Muscle layer of colon (tissue), 2 donors: ENCODE measurements around the gene COL8A2.

Experiments
- H3K27ac ChIP-seq: one replicate; pipeline ENCODE4 v1.7.0; 2013; ENCODE audit warnings: low read depth, mild to moderate bottlenecking, low read length, moderate library complexity
- H3K27me3 ChIP-seq, 2 donors: one replicate each; pipeline ENCODE4 v1.7.0; 2013; ENCODE audit warnings: low read length in 2 of 2, mild to moderate bottlenecking in 2 of 2; ENCODE audit not compliant: insufficient read depth in 2 of 2, control insufficient read depth in 1 of 2
- H3K36me3 ChIP-seq: one replicate; pipeline ENCODE4 v1.7.0; 2013; ENCODE audit warnings: mild to moderate bottlenecking, low read length; ENCODE audit not compliant: insufficient read depth
- H3K4me1 ChIP-seq: one replicate; pipeline ENCODE4 v1.7.0; 2013; ENCODE audit warnings: mild to moderate bottlenecking, low read length; ENCODE audit not compliant: insufficient read depth
- H3K4me3 ChIP-seq, 2 donors: one replicate each; pipeline ENCODE4 v1.7.0; 2013; ENCODE audit warnings: low read length in 2 of 2, low read depth in 1 of 2, mild to moderate bottlenecking in 1 of 2, moderate library complexity in 1 of 2
- H3K9ac ChIP-seq: one replicate; pipeline ENCODE4 v1.7.0; 2013; ENCODE audit warnings: low read length
- H3K9me3 ChIP-seq: one replicate; pipeline ENCODE4 v1.7.0; 2013; ENCODE audit warnings: mild to moderate bottlenecking, low read length
- donor health status: abdominal sarcoma.
- donor health status: Adenocarcinoma of cecum.

Gene COL8A2

DNA sequence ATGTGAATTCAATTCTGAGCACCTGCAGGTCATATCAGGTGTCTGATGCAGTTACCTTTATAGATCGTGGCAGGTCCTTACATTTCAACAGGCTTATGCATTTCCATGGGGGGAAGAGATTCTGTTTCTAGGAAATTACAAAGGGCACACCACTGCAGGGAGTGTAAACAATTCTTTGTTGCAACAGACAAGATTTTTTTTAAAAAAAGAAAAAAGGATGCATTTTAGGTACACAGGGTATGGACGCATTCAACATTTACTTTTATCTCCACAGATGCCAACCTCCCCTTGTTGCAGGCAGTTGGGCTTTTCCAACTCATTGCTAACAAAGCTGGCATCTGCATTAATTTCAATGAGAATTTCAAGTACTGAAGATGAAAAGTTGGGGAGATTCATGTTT, 54.7 kb downstream of the COL8A2 start:
- Histone ChIP-seq H3K4me1 (no peaks in the 10 kb centered on the region), H3K27ac (no peak overlapping the region), H3K36me3 (no peaks in the 10 kb centered on the region), H3K9me3 (no peaks in the 10 kb centered on the region), H3K27me3 (no peaks in the 10 kb centered on the region), H3K9ac (no peak overlapping the region), H3K4me3 (no peak overlapping the region)

DNA sequence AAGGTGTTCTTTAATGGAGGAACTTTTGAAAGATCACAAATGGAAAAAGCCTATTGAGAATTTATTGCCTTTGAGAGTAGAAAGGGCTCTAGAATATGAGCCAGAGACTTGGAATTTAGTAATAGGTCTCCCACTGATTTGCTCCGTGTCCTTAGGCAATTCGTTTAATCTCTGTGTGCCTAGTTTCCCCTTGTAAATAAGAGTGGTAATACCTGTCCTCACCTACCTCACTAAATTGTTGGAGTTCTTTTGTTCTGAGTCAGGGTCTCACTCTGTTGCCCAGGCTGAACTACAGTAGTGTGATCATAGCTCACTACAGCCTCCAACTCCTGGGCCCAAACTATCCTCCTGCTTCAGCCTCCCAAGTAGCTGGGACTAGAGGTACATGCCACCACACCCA, 56.2 kb downstream of the COL8A2 start:
- H3K27ac ChIP-seq = no peak overlapping the region
- no peak overlapping the region for H3K4me3 ChIP-seq
- no peaks in the 10 kb centered on the region for H3K9me3 ChIP-seq
- no peak overlapping the region for H3K9ac ChIP-seq
- no peaks in the 10 kb centered on the region for H3K27me3 ChIP-seq
- no peaks in the 10 kb centered on the region for H3K36me3 ChIP-seq
- H3K4me1 ChIP-seq = no peaks in the 10 kb centered on the region

DNA sequence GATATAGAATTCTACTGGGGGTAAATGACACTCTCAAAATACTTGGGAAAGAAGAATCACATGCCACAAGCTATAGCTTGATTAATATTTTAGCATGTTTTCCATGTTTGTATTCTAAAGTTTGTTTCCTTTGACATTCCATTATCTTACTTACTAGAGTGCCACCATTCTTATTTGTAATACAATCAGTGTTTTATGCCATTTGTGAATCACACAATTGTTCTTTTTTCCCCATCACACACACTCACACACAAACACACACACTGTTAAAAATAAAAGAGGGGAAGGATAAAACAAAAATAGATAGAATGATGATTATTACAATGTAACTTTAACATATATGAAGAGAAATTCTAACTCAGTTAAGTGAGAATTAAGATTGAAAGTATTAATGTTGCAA, 57.2 kb downstream of the COL8A2 start:
- Histone ChIP-seq H3K4me1 (no peaks in the 10 kb centered on the region), H3K9me3 (no peaks in the 10 kb centered on the region), H3K36me3 (no peaks in the 10 kb centered on the region), H3K27me3 (no peaks in the 10 kb centered on the region), H3K9ac (no peak overlapping the region), H3K4me3 (no peak overlapping the region), H3K27ac (no peak overlapping the region)

DNA sequence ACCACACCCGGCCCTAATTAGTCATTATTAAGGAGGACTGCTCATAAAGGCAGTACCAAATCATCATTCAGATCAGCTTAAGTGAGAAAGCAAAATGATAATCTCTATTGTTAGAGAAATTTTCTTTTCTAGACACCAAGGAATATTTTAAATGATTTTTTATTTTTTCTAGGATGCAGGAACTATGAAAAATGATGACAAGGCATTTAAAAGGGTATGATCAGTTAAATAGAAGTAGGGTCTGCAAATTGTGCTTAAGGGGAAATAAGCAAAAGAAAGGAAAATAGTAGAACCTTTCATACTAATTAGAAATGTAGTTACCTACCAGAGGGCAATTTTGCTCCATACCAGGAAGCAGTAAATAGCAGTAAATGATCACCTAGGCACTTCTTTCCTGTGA, 62.7 kb downstream of the COL8A2 start:
- no peak overlapping the region for H3K9ac ChIP-seq
- no peaks in the 10 kb centered on the region for H3K9me3 ChIP-seq
- no peak overlapping the region for H3K4me3 ChIP-seq
- no peaks in the 10 kb centered on the region for H3K36me3 ChIP-seq
- no peak overlapping the region for H3K27ac ChIP-seq
- H3K27me3 ChIP-seq = no peaks in the 10 kb centered on the region
- H3K4me1 ChIP-seq = no peaks in the 10 kb centered on the region

DNA sequence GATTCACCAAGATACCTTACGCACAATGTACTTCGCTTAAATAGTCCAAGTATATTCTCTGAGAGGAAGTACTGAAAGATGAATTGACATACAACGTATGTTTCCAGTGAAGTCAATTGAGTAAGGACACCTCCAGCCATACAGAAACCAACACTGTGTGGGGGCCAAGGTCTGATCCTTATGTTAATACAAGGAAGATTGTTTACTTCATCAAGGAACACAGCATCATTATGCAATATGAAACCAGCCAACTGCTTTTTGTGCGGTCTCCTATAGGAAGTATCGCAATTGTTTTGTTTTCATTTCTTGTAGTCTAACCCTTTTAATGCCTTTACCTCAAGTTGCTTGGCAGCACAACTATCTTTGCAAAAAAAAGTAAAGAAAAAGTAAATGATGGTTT, 69.3 kb downstream of the COL8A2 start:
- no peak overlapping the region for H3K4me3 ChIP-seq
- H3K27me3 ChIP-seq = no peaks in the 10 kb centered on the region
- H3K4me1 ChIP-seq = no peaks in the 10 kb centered on the region
- no peak overlapping the region for H3K9ac ChIP-seq
- no peaks in the 10 kb centered on the region for H3K9me3 ChIP-seq
- no peak overlapping the region for H3K27ac ChIP-seq
- peaks cover 15% of the 10 kb centered on the region for H3K36me3 ChIP-seq

DNA sequence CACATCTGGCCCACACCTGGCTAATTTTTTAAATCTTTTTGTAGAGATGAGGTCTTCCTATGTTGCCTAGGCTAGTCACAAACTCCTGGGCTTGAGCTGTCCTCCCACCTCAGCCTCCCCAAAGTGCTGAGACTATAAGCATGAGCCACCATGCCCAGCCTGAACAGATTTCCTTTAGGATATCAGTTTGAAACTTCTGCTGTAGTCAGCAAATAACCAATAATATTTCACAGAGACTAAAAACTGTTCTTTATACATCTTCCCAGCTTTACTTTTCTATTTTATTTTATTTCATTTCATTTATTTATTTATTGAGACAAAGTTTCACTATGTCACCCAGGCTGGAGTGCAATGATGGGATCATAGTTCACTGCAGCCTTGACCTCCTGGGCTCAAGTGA, 71.0 kb downstream of the COL8A2 start:
- Histone ChIP-seq H3K9me3 (no peaks in the 10 kb centered on the region), H3K27ac (no peak overlapping the region), H3K4me3 (no peak overlapping the region), H3K4me1 (no peaks in the 10 kb centered on the region), H3K27me3 (no peaks in the 10 kb centered on the region), H3K9ac (no peak overlapping the region), H3K36me3 (peaks cover 18% of the 10 kb centered on the region)

DNA sequence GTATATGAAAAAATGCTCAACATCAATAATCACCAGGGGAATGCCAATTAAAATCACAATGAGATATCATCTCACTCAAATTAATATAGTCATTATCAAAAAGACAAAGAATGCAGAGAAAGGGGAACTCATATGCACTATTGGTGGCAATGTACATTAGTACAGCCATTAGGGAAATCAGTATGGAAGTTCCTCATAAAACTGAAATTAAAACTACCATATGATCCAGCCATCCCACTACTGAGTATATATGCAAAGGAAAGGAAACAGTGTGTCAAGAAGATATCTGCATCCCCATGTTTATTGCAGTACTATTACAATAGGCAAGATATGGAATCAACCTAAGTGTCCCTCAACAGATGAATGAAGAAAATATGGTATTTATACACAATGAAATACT, 73.2 kb downstream of the COL8A2 start:
- no peak overlapping the region for H3K27ac ChIP-seq
- no peak overlapping the region for H3K9ac ChIP-seq
- no peaks in the 10 kb centered on the region for H3K9me3 ChIP-seq
- peaks cover 21% of the 10 kb centered on the region for H3K36me3 ChIP-seq
- no peak overlapping the region for H3K4me3 ChIP-seq
- no peaks in the 10 kb centered on the region for H3K4me1 ChIP-seq
- no peaks in the 10 kb centered on the region for H3K27me3 ChIP-seq
